A549 (cell line): ENCODE data around the gene XPOT. TPM values are rescaled to one million over a fixed set of nuclear protein-coding genes. Genes with fewer than 3 reads are reported as not detected.

Experiments used
- ATAC-seq, 2 experiments: fragments of 200-7000 bp in 1 of 2; fragments of >200 bp in 1 of 2; cut with Nextera tagmentation in 1 of 2; cut with Tn5 transposase in 1 of 2; 3 replicates each; pipeline versions ENCODE4 v1.8.0 to v1.9.1; 2018 to 2020; ENCODE audit warnings: mild to moderate bottlenecking in 1 of 2, moderate library complexity in 1 of 2
- CTCF ChIA-PET: fragments of 300-600 bp; sonication (Branson Sonifier 250); formaldehyde crosslinking; extraction: SDS; loops from one replicate; lab custom pipeline; 2021; ENCODE audit warnings: antibody characterized with exemption, inconsistent platforms; lab: Yijun Ruan, JAX
- POLR2A ChIA-PET: fragments of 350-600 bp; formaldehyde crosslinking; extraction: SDS; loops from one replicate; lab custom pipeline; 2021; ENCODE audit warnings: antibody characterized with exemption, inconsistent platforms; lab: Yijun Ruan, JAX
- DNase-seq, 2 experiments: peaks; one replicate each; pipeline versions ENCODE4 v3.0.0 to v3.0.0-alpha.2; 2011 to 2016; ENCODE audit warnings: low read depth in 1 of 2, low spot score in 1 of 2
- FAIRE-seq: peaks from 2 replicates; lab custom pipeline; 2011; peaks lifted over from hg19 to GRCh38; lab: Jason Lieb, UNC
- H3K27ac ChIP-seq, 2 experiments: fragments of >200 bp; sonication (Bioruptor Twin); formaldehyde crosslinking; 3 replicates each; pipeline ENCODE4 v1.5.1; 2016 to 2017
- H3K4me1 ChIP-seq: fragments of >200 bp; sonication (Bioruptor Twin); formaldehyde crosslinking; 3 replicates; pipeline ENCODE4 v1.6.1; 2016
- H3K4me2 ChIP-seq: fragments of >200 bp; sonication (Bioruptor Twin); formaldehyde crosslinking; 3 replicates; pipeline ENCODE4 v1.6.1; 2016
- H3K4me3 ChIP-seq: fragments of >200 bp; sonication (Bioruptor Twin); formaldehyde crosslinking; 3 replicates; pipeline ENCODE4 v1.5.1; 2016
- H3K9me3 ChIP-seq: fragments of >200 bp; sonication (Bioruptor Twin); formaldehyde crosslinking; 3 replicates; pipeline ENCODE4 v1.6.1; 2016
- ATOH8 ChIP-seq: fragments of 250-450 bp; sonication (Bioruptor Pico); IDR thresholded peaks from 2 replicates; pipeline ENCODE4 v1.5.0; 2020; ENCODE audit warnings: low read depth, mild to moderate bottlenecking, moderate library complexity
- BHLHE40 ChIP-seq: IDR thresholded peaks from 2 replicates; pipeline ENCODE4 v1.6.1; 2012; ENCODE audit warnings: low read depth, low read length, inconsistent platforms
- CBX2 ChIP-seq: fragments of 200-600 bp; sonication (generic); IDR thresholded peaks from 2 replicates; pipeline ENCODE4 v1.6.1; 2016; ENCODE audit warnings: low read depth, mild to moderate bottlenecking, borderline replicate concordance
- CBX8 ChIP-seq: fragments of 200-600 bp; sonication (generic); IDR thresholded peaks from 2 replicates; pipeline ENCODE4 v1.6.1; 2016
- CEBPB ChIP-seq, 2 experiments: fragments of >200 bp in 1 of 2; sonication (Bioruptor Twin) in 1 of 2; formaldehyde crosslinking in 1 of 2; IDR thresholded peaks; 2 replicates each; pipeline ENCODE4 v1.6.1; 2012 to 2016
- CHD2 ChIP-seq: fragments of 150-350 bp; IDR thresholded peaks from 2 replicates; pipeline ENCODE4 v1.6.1; 2014; ENCODE audit warnings: low read length; ENCODE audit not compliant: partially characterized antibody
- E2F6 ChIP-seq: IDR thresholded peaks from 2 replicates; pipeline ENCODE4 v1.6.1; 2012; ENCODE audit warnings: low read depth, borderline replicate concordance
- EHMT2 ChIP-seq: fragments of 200-600 bp; sonication (generic); IDR thresholded peaks from 2 replicates; pipeline ENCODE4 v1.6.1; 2016; ENCODE audit warnings: antibody characterized with exemption, low read depth, mild to moderate bottlenecking, moderate library complexity
- ELK1 ChIP-seq: fragments of 150-350 bp; IDR thresholded peaks from 2 replicates; pipeline ENCODE4 v1.6.1; 2014; ENCODE audit warnings: low read depth, mild to moderate bottlenecking, low read length
- FOSB ChIP-seq: fragments of 250-450 bp; sonication (Bioruptor Pico); IDR thresholded peaks from 2 replicates; pipeline ENCODE4 v1.5.0; 2020; ENCODE audit warnings: mild to moderate bottlenecking, moderate library complexity
- FOSL2 ChIP-seq, 2 experiments: fragments of 450-650 bp in 1 of 2; fragments of >200 bp in 1 of 2; sonication (Bioruptor Twin) in 1 of 2; formaldehyde crosslinking; IDR thresholded peaks; 2 replicates each; pipeline versions ENCODE4 v1.5.0 to v1.6.1; 2016 to 2020; ENCODE audit warnings: mild to moderate bottlenecking in 1 of 2, moderate library complexity in 1 of 2
- FOXS1 ChIP-seq: fragments of 250-450 bp; sonication (Bioruptor Pico); IDR thresholded peaks from 2 replicates; pipeline ENCODE4 v1.5.0; 2020; ENCODE audit warnings: mild to moderate bottlenecking, moderate library complexity
- HDAC2 ChIP-seq: fragments of 200-600 bp; sonication (generic); IDR thresholded peaks from 2 replicates; pipeline ENCODE4 v1.6.1; 2016
- HES2 ChIP-seq: fragments of >200 bp; sonication (Bioruptor Twin); formaldehyde crosslinking; IDR thresholded peaks from 2 replicates; pipeline ENCODE4 v1.6.1; 2016
- HOXA7 ChIP-seq: fragments of 250-450 bp; sonication (Bioruptor Pico); IDR thresholded peaks from 2 replicates; pipeline ENCODE4 v1.5.0; 2020; ENCODE audit warnings: mild to moderate bottlenecking, moderate library complexity
- JUN ChIP-seq, 2 experiments: fragments of >200 bp; sonication (Bioruptor Twin); formaldehyde crosslinking; IDR thresholded peaks; 2 replicates in 1 of 2; 3 replicates in 1 of 2; pipeline ENCODE4 v1.6.1; 2016 to 2017
- MAX ChIP-seq: IDR thresholded peaks from 2 replicates; pipeline ENCODE4 v1.6.1; 2012
- NFE2L2 ChIP-seq: fragments of 150-350 bp; conservative IDR thresholded peaks from 2 replicates; pipeline ENCODE4 v1.6.1; 2014; ENCODE audit warnings: low read length
- NPAS2 ChIP-seq: fragments of 250-450 bp; sonication (Bioruptor Pico); IDR thresholded peaks from 2 replicates; pipeline ENCODE4 v1.8.0; 2022; ENCODE audit warnings: mild to moderate bottlenecking, moderate library complexity, borderline replicate concordance
- PHF8 ChIP-seq: fragments of 200-600 bp; sonication (generic); IDR thresholded peaks from 2 replicates; pipeline ENCODE4 v1.6.1; 2016; ENCODE audit warnings: low read depth, mild to moderate bottlenecking, antibody characterized with exemption, moderate library complexity, borderline replicate concordance
- POLR2A ChIP-seq: IDR thresholded peaks from 2 replicates; pipeline ENCODE4 v1.6.1; 2012; ENCODE audit warnings: mild to moderate bottlenecking, low read length
- REST ChIP-seq: fragments of 200-600 bp; sonication (generic); IDR thresholded peaks from 2 replicates; pipeline ENCODE4 v1.6.1; 2016; ENCODE audit warnings: antibody characterized with exemption, mild to moderate bottlenecking, moderate library complexity
- RNF2 ChIP-seq: fragments of 200-600 bp; sonication (generic); IDR thresholded peaks from 2 replicates; pipeline ENCODE4 v1.6.1; 2016; ENCODE audit warnings: low read depth, mild to moderate bottlenecking, antibody characterized with exemption, moderate library complexity, borderline replicate concordance
- USF2 ChIP-seq: fragments of 450-650 bp; IDR thresholded peaks from 2 replicates; pipeline ENCODE4 v1.6.1; 2014; ENCODE audit warnings: antibody characterized with exemption
- WGBS: methylation state at CpG from one replicate; pipeline ENCODE4 v1.1.6; 2017; ENCODE audit errors: missing lambda C conversion rate; 5-methylcytosine and 5-hydroxymethylcytosine counted together
- polyA plus RNA-seq, 4 experiments: library from polyadenylated mRNA; depleted of rRNA in 3 of 4; stranded (reverse); fragments of >200 nt; fragmentation: RNase III in 1 of 4; extraction: RNeasy Plus Mini Kit Qiagen cat#74134 plus additional on column Dnase treatment in 1 of 4; gene quantifications; 2 replicates in 3 of 4; 3 replicates in 1 of 4; pipeline ENCODE4 v1.2.3, GENCODE V29; 2011 to 2017

XPOT gene
- polyA plus RNA-seq, 2 of the 4 experiments (the other 2 are of a cell fraction): 65.9 to 229 TPM

GRCh38 chr12:64427988-64428387, 23.8 kb downstream of the XPOT start:
- Histone ChIP-seq H3K27ac (no peak overlapping the region), H3K4me1 (peaks cover 5% of the 10 kb centered on the region; the same call in 1 of the 3 replicates), H3K4me2 (no peak overlapping the region), H3K9me3 (no peaks in the 10 kb centered on the region), H3K4me3 (no peak overlapping the region)
- ATAC-seq: no peak
- no peak for TF ChIP-seq HOXA7 (CRISPR knock-in tag)
- TF ChIP-seq NPAS2: no peak
- TF ChIP-seq USF2: no peak
- no peak for FAIRE-seq
- no peak for DNase-seq
- WGBS: 9% methylated on average over 1 of the region's 1 CpG
- POLR2A ChIA-PET: interaction anchor here (0.7 kb wide), 1 partner anchor 155 kb away, joined by 3 read pairs; no protein-coding TSS in a partner anchor
- CTCF ChIA-PET: interaction anchor here (1.3 kb wide), 1 partner anchor 14 kb away, joined by 6 read pairs; no protein-coding TSS in a partner anchor

- no peak for ATAC-seq
- no peak for FAIRE-seq
- H3K4me2 ChIP-seq: no peak overlapping the region
- 90% methylated on average over 4 of the region's 4 CpGs for WGBS
- no peaks in the 10 kb centered on the region for H3K9me3 ChIP-seq
- no peak overlapping the region for H3K4me3 ChIP-seq
- POLR2A ChIA-PET: no interaction called here
- CTCF ChIA-PET: no interaction called here
- TF ChIP-seq PHF8: no peak
- no peak for TF ChIP-seq EHMT2
- TF ChIP-seq ATOH8 (CRISPR knock-in tag): no peak
- no peak for TF ChIP-seq ELK1
- TF ChIP-seq POLR2A: no peak
- no peak for TF ChIP-seq FOXS1 (CRISPR knock-in tag)
- TF ChIP-seq MAX: no peak
- TF ChIP-seq CEBPB (IDR thresholded peaks at IDR 0.05): no peak
- TF ChIP-seq RNF2: no peak
- TF ChIP-seq NFE2L2: no peak
- no peak for TF ChIP-seq USF2
- TF ChIP-seq CBX8: no peak
- no peak for TF ChIP-seq HDAC2
- no peak for TF ChIP-seq E2F6
- DNase-seq: no peak
- peaks cover 5% of the 10 kb centered on the region; the same call in 1 of the 3 replicates for H3K4me1 ChIP-seq
- H3K27ac ChIP-seq: no peak overlapping the region
Observed at GRCh38 chr12:64428956-64429355, 24.8 kb downstream of the XPOT start.

- WGBS: 75% methylated on average over 2 of the region's 2 CpGs
- Histone ChIP-seq H3K4me3 (no peak overlapping the region), H3K4me1 (peaks cover 5% of the 10 kb centered on the region; the same call in 1 of the 3 replicates), H3K9me3 (no peaks in the 10 kb centered on the region), H3K4me2 (no peak overlapping the region), H3K27ac (no peak overlapping the region)
- no peak for FAIRE-seq
- CTCF ChIA-PET: interaction anchor here (0.6 to 1.8 kb wide), 3 partner anchors 14 to 581 kb away, joined by 3 to 4 read pairs (median 3); no protein-coding TSS in a partner anchor
- no peak for DNase-seq
- TF ChIP-seq JUN (IDR thresholded peaks at IDR 0.05) (no peak), BHLHE40 (no peak), HES2 (no peak), FOSL2 (IDR thresholded peaks at IDR 0.05) (no peak), FOSL2 (CRISPR knock-in tag; IDR thresholded peaks at IDR 0.05) (no peak), FOXS1 (CRISPR knock-in tag) (no peak), REST (no peak), FOSB (CRISPR knock-in tag) (no peak), CBX2 (no peak), CHD2 (no peak)
- POLR2A ChIA-PET: interaction anchor here (0.7 kb wide), 1 partner anchor 11 kb away, joined by 3 read pairs; no protein-coding TSS in a partner anchor
- no peak for ATAC-seq
Observed at GRCh38 chr12:64430886-64431285, 26.7 kb downstream of the XPOT start.
